Activated CD4-positive, alpha-beta T cell treated with anti-CD3 and anti-CD28 coated beads, Interleukin-2, Interleukin-4, amounts not matched to agents 100 ng/mL and 50 ng/mL, durations not matched to agents 16 hours and 8 hours (primary cell): ENCODE data around the gene ZDHHC4.
"Not testable (repeated sequence)": the region's sequence is repeated elsewhere in the genome, so short reads cannot be mapped to it uniquely, and the experiment has no call there.

Experiments
- DNase-seq: peaks from one replicate; pipeline ENCODE4 v3.0.0-alpha.2; 2020; ENCODE audit warnings: low spot score

Gene ZDHHC4

GRCh38 chr7:6562106-6562505 lies 15.1 kb upstream of the ZDHHC4 start:
- no peak for DNase-seq

DNA sequence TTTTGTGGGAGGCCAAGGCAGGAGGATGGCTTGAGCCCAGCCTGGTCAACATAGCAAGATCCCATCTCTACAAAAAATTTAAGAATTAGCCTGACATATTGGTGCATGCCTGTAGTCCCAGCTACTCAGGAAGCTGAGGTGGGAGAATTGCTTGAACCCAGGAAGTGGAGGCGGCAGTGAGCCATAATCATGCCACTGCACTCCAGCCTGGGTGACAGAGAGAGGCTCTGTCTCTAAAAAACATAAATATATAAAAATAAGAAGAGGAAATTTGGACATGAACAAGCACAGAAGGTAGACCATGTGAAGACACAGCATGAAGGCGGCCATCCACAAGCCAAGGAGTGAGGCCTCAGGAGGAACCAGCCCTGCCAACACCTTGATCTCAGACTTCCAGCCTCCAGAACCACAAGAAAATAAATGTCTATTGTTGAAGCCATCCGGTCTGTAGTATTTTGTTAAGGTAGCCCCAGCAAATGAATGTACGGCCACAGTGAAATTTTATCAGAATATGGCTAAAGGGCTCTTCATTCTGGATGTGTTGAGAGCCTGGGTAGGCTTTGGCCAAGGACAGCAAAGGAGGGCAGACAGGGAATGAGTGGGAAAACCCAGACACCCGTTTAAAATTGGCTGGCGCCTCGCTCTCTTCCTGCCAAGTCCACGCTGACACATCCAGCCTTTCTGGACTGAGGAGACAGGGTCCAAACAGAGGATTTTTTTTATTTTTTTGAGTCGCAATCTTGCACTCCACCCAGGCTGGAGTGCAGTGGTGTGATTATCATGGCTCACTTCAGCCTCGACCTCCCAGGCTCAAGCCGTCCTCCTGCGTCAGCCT lies 13.1 kb upstream of the ZDHHC4 start:
- no peak for DNase-seq

DNA sequence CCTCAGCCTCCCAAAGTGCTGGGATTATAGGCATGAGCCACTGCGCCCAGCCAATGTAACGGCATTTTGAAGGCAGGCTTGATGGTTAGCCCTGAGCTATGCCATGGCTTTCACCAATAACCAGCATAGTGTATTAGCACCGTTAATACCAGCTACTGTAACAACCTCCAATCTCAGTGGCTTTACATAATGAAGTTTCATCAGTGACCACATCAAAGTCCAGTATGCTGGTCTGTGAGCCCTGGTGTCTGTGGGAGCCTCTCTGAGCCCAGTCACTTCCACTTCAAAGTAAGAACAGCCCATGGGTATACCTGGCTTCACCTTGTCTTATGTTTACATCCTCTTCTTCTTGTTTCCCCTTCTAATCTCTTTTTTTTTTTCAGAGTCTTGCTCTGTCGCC lies 11.6 kb upstream of the ZDHHC4 start:
- DNase-seq, result no peak

DNA sequence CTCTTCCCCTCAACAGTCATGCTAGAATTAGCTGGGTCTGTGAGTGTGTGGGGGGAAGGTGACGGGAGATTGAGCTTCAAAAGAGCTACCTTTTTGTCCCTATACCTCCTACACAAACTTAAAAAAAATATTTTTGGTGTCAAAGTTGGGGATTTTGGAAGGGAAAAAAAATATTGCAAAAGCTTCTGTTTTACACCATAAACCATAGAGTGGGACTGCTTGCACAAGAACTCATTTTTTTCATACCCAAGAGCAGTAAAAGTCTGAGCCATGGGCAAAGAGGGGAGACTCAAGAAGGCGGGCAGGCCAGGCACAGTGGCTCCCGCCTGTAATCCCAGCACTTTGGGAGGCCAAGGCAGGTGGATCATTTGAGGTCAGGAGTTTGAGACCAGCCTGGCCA lies 9.4 kb upstream of the ZDHHC4 start:
- DNase-seq, result no peak

GRCh38 chr7:6571160-6571779 lies 6.0 kb upstream of the ZDHHC4 start:
- DNase-seq, result no peak

DNA sequence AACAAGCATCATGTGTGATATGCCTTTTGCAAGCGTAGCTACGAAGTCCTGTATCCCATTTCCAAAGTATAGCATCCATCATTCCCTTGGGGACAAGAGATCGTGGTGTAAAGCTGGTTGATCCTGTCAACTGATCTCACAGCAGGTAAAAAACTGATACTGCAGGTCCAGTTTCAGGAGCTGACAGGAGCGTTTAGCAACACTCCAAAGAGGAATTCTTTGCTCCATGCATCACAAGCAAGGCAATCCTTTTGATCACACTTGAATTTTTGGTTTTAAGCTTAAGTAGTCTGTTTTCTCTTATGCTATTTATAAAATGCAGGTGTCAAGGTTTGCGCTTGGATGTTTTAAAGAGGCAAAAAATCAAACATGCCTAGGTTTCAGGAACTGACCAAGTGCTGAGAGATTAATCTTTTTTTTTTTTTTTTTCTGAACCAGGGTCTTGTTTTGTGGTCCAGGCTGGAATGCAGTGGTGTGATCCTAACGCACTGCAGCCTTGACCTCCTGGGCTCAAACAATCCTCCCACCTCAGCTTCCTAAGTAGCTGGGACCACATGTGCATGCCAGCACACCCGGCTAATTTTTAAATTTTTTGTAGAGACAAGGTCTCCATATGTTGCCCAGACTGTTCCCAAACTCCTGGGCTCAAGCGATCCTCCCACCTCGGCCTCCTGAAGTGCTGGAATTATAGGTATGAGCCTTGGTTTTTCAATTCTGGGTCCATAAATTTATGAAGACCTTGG lies 1.8 kb upstream of the ZDHHC4 start:
- DNase-seq, result no peak

GRCh38 chr7:6576024-6576866 lies 1.0 kb upstream of the ZDHHC4 start:
- no peak for DNase-seq

GRCh38 chr7:6576867-6577368 lies 336 bp upstream of the ZDHHC4 start:
- peak; percentile 9 for DNase-seq

DNA sequence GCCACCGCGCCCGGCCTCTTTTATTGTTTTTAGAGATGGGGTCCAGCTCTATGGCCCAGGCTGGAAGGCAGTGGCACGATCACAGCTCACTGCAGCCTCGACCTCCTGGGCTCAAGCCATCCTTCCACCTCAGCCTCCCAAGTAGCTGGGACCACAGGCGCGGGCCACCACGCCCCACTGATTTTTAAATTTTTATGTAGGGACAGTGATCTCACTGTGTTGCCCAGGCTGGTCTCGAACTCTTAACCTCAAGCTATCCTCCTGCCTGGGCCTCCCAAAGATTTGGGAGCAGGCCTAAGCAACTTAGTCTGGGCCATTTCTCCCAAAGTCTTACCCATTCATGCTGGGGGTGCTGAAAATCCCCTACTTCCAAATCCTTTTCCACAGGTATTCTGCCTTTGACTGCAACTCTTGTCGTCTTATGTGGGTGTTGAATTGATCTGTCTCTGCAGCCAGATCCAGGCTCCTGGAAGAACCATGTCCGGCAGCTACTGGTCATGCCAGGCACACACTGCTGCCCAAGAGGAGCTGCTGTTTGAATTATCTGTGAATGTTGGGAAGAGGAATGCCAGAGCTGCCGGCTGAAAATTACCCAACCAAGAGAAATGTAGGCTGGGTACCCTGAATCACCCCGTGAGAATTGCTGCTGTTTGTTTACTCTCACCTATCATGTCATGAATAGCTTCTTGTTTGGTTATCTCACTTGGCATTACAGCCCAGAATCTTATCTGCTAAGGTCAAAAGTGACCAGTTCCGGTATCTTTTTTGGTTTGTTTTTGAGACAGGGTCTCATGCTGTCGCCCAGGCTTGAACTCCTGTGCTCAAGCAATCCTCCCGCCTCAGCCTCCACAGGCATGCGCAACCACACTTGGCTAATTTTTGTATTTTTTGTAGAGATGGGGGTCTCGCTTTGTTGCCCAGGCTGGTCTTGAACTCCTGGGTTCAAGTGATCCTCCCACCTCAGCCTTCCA lies 1.1 kb downstream of the ZDHHC4 start:
- DNase-seq, result no peak

DNA sequence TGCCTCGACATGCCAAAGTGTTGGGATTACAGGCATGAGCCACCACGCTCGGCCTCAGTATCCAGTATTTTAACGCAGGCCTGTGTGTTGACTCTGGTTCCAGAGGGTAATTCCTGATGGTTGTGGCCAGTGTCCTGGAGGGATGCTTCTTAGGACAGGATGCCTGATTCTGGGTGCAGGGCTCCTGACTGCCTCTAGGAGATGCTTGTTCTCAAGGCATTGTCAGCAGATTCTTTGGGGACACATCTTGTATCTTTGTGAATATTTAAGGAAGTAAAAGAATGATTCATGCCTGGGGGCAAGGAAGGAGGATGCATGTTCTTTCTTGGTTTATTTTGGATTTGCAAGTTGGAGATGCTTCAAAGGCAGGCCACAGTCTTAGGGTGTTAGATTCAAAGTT lies 2.2 kb downstream of the ZDHHC4 start:
- DNase-seq, result no peak

DNA sequence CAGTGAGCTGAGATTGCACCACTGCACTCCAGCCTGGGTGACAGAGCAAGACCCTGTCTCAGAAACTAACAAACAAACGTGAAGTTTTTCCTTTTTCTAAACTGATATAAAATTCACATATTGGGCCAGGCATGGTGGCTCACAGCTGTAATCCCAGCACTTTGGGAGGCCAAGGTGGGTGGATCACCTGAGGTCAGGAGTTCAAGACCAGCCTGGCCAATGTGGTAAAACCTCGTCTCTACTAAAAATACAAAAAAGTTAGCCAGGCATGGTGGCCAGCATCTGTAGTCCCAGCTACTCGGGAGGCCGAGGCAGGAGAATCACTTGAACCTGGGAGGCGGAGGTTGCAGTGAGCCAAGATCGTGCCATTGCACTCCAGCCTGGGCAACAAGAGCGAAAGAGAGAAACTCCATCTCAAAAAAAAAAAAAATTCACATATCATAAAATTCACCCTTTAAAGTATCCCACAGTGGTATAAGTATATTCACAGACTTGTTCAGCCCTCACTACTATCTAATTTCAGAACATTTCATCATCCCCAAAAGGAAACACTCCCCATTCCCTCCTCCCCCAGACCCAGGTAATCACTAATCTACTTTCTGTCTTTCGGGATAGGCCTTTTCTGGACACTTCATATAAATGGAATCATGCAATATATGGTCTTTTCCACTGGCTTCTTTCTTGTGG lies 8.6 kb downstream of the ZDHHC4 start:
- DNase-seq, result not testable (repeated sequence)

DNA sequence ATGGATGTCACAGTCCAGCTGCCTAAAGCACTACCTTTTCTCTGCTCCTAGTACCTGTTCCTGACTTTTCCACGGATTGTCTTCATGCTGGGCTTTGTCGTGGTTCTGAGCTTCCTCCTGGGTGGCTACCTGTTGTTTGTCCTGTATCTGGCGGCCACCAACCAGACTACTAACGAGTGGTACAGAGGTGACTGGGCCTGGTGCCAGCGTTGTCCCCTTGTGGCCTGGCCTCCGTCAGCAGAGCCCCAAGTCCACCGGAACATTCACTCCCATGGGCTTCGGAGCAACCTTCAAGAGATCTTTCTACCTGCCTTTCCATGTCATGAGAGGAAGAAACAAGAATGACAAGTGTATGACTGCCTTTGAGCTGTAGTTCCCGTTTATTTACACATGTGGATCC lies 11.3 kb downstream of the ZDHHC4 start:
- DNase-seq, result no peak

- no peak for DNase-seq
These were observed 12.0 kb downstream of the ZDHHC4 start for GRCh38 chr7:6589151-6589828.

GRCh38 chr7:6589829-6590644 lies 12.8 kb downstream of the ZDHHC4 start, which contains the start of gene INTS15:
Gene INTS15 (plus strand): TSS chr7:6590021. CDS start chr7:6590284, 263 bp downstream.
- peak; percentile 79 for DNase-seq

GRCh38 chr7:6590645-6591110 lies 13.4 kb downstream of the ZDHHC4 start:
- no peak for DNase-seq

GRCh38 chr7:6600093-6600492 lies 22.8 kb downstream of the ZDHHC4 start:
- no peak for DNase-seq

DNA sequence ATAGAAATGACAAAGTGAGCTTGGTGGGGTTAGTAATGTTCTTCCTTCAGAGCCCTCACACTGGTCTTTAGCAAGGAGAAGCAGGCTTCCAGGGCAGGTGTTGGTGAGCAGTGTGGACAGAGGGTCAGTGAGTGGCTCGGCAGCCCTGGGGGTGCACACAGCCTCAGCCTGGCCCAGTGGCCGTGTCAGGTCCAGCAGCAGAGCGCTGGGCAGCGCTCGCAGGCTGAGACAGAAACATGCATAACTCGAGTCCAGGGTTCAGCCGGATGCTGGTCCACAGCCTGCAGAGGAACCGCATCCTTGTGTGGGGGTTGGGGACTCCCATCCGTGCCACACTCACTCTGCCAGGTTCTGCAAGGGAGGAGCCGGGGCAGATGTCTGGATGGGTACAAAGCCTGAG lies 27.2 kb downstream of the ZDHHC4 start:
- DNase-seq, result no peak

- DNase-seq, result no peak
These were observed 29.8 kb downstream of the ZDHHC4 start for GRCh38 chr7:6606866-6607583.
